GM21737 (cell line): ENCODE results near the gene GALT.

Source experiments
- ATAC-seq: cut with Tn5 transposase; IDR thresholded peaks from one replicate; pipeline ENCODE4 v1.9.1; 2021; ENCODE audit warnings: mild to moderate bottlenecking, moderate library complexity; ENCODE audit not compliant: unreplicated experiment

The GALT gene

DNA sequence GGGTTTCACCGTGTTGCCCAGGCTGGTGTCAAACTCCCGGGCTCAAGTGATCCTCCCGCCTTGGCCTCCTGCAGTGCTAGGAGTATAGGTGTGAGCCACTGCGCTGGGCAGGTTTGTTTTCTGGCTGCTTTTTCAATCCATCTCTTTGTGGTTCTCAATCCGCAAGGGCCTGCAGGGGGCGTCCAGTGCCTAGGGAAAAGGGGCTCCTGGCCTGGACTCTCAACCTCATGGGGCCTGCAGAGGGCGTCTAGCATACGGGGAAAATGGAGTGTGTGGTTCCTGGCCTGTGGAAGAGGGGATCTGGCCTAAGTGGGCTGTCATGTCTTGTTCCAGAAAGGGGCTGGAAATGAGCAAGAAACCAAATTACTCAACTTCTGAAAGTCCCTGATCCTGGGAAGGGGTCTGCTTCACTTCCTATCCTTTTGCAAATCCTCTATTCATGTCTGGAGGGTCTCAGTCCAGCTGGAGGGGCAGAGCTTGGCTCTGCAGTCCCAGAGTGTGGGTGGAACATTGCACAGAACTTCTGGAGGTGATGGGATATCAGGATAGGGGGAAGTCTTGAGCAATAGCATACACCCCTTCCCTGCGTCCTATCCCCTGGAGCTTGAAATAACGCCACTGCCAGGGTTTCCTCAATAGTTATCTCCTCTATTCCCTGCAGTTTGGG lies 28.7 kb downstream of the GALT start:
- no peak for ATAC-seq

DNA sequence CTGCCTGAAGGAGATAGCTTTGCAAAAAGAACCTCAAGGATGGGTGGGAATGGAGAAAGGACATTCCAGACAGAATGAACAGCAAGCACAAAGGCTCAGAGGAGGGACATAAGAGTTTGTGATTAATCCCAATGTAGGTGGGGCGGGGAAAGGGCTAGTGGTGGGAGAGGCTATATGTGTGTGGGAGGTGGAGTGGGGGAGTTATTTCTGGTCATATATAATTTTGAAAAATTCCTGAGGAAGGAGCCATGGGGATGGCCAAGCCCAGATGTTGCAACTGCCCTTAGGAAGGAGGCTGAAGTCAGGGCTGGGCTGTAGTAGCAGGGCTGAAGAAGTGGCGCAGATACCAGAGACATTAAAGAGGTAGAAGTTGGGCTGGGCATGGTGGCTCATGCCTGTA lies 29.4 kb downstream of the GALT start:
- no peak for ATAC-seq

DNA sequence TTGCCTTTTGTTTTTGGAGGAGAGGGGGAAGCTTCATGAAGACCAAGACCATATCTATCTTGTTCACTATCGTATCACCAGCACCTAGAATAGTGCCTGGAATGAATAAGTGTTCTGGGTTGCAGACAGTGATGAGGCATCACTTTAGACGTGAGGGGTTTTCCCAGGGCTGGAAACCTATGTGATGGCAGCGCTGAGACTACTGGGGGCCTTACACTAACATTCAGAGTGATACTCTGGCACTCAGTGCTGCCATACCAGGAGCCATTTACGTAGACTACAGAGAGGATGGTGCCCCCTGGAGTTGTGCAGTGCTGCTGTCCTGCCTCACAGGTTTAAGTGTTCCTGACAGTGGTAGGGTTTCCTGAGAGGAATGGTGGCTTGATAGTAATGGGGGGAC lies 37.7 kb downstream of the GALT start:
- ATAC-seq: no peak

DNA sequence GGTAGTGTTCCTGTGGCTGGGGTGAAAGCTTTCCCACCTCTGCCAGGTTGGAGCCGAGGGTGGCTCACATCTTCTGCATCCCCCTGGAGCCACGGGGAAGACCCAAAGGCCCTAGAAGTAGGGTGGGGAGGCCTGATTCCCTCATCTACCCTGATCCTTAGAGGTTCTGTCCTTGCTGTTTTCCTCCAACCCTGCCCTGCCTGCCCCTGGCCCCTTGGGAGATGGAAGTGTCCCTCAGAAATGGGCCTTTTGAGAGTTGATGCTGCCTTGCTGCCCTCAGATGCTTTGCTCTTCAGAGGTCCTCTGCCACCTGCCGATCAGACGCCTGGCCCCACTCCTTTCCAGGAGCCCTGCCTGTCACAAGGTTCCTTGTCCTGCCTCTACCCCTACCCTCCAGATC lies 38.3 kb downstream of the GALT start:
- no peak for ATAC-seq

DNA sequence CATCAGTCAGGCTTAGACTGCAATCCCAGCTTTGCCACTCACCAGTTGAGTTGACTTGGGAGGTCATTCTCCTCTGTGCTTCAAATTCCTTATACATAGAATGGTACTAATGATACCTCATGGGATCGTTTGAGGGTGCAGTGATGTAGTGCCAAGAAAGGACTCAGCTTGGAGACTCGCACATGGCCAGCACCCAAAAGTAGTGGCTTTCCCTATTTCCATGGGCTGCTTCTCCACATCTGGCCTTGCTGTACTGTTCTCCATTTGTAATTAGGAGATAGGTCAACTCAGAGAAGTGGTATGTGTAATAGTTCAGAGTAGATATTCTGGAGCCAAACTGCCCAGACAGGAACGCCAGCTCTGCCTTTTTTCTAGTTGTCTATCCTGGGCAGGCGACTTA lies 39.1 kb downstream of the GALT start:
- no peak for ATAC-seq

DNA sequence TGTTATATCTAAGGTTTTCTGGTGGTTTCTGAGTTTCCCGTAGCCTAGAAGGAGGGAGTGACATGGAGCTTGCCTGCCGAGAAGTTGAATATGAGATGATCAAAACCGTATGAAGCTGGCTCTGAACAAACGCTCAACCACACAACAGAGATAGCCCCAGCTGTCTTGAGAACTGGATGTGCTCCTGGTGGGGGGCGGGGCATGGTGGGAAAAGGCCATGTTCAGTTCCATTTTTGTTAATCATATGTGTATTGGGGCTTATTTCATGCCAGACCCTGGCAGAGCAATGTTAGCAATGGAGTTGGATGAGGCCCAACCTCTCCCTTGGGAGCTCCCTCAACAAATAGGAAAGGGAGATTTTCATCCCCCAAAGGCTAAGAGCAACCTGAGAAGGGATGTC lies 39.8 kb downstream of the GALT start:
- no peak for ATAC-seq

- ATAC-seq: no peak
Measured at GRCh38 chr9:34686732-34687131, 40.3 kb downstream of the GALT start.

- no peak for ATAC-seq
Measured at GRCh38 chr9:34687276-34688030, 41.0 kb downstream of the GALT start.

- ATAC-seq: no peak
Measured at GRCh38 chr9:34688329-34689115, 42.0 kb downstream of the GALT start.

- no peak for ATAC-seq
Measured at GRCh38 chr9:34689116-34689470, 42.6 kb downstream of the GALT start.

DNA sequence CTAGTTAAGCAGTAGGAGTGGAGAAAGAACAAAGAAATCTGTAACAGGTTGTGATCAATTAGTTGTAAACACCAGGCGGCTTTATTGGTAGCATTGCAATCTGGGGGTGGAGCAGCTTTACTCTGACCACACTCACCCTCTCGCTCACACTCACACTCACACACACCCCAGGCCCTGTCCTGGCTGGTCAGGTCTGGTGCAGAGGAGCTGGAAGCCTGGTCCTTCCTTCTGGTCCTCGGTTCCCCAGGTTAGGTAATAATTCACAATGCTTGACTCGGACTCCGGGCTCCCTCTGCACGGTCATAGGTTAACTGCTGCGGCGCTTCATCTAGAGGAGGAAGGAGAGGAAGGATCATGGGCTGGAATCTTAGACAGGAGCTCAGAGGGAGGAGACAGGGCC lies 43.0 kb downstream of the GALT start:
- no peak for ATAC-seq

DNA sequence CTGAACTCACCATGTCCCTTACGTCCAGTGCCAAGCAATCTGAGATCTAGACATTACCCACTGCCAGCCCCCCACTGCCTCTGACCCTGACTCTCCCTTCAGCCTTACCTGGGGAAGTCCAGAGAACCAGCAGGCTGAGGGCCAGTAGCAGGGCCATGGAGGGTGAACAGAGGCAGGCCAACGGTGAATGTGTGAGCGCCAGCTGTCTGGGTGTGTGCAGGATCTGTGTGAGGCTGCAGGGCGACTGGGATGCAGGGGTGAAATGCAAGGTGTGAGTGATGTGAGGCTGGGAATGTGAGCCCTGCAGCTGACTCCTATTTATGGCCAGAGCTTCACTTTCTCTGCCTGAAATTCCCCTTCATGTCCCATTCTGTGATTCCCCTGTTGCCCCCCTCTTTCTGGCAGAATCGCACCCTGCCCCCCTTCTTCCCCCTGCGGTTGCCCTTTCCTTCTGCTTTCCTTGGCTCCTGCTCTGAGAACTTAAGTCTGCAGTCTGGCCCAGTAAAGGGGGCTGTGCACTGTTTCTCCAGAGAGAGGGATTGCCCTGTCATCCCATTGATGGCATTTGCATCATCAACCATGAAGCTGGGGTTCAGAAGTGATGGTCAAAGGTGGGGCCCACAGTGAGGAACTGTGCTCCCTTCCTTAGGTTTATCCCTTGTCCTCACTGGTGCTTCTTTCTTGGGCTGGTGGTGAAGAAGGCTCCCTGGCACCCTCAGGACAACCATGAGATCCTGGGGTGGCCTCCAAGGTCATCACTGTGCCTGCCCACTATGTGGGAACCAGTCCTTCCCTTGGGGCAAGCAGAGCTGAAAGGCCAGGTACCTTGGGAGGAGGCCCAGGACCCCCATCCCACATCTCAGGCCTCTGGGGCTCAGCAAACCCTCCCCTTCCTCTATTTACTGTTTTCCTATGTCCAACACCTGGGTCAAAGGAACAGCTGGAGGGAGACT lies 44.8 kb downstream of the GALT start, which contains the start of gene CCL19:
CCL19 (minus strand) TSS at position 294 of the 953 bp plus-strand sequence; CDS start at position 157, 137 bp downstream.
- ATAC-seq: no peak

GRCh38 chr9:34691936-34692315 lies 45.5 kb downstream of the GALT start:
- ATAC-seq: no peak

DNA sequence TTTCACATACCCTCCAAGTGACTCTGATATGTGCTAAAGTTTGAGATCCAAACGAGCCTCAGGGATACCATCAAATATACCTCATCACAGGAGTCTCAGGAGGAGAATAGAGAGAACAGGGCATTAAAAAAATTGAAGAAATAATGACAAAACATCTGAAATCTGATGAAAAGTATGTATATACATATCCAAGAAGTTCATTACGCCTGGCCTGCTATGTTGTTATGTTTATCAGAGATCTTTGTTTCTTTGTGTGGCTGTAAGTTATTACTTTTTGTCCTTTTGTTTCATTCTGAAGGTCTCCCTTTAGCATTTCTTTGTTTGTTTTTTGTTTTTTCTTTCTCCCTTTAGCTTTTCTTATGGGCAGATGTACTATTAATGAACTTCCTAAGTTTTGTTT lies 47.1 kb downstream of the GALT start:
- ATAC-seq: no peak

DNA sequence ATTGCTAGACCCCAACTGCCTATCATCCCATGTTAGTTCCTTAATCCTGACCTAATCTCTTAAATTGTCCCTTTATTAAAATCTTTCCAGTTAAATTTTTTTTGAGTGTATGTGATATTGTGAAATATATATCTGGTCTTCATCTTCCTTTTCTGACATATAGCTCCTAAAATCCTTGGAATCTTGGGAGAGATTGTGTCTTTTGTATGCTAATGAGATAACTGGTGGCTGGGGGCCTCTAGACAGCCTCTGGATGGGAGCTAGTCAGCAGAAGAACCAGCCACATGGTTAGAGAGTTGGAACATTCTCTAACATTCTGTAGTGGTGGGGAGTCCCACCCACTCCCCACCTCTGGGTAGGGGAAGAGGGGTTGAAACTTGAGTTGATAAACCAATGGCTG lies 48.3 kb downstream of the GALT start:
- ATAC-seq: no peak
